Measurements from ENCODE around the gene PKIB.

DNA sequence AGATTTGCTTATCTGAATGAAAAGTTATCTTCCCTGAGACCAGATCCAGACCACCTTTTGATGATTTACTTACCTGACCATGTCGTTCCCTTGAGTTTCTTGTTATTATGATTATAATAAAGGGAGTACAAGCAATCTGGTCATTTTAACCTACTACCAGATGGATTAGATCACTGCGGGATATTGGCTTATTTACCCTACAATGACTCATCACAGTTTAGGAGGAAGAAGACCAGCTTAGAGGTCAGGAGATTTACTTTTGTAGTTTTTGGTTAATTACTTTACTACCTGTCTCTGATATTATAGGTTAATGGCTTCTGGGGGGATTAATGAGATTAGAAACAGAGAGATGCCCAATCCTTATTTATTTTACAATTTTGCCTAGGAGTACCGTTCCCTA is 10.7 kb downstream of the PKIB start:
- TF ChIP-seq CTCF (IDR thresholded peaks at IDR 0.05) (no peak), EZH2phosphoT487 (IDR thresholded peaks at IDR 0.05) (no peak), EZH2 (IDR thresholded peaks at IDR 0.05) (no peak)

All from neural progenitor cell (in vitro differentiated cells).